Measurements from ENCODE around the gene CHST11. TPM values are rescaled to one million over a fixed set of nuclear protein-coding genes. Genes with fewer than 3 reads are reported as not detected.
"Not testable (repeated sequence)": the region's sequence is repeated elsewhere in the genome, so short reads cannot be mapped to it uniquely, and the experiment has no call there.

Gene CHST11
- total RNA-seq, 1 donor from 2014 or later: 3.9 TPM

DNA sequence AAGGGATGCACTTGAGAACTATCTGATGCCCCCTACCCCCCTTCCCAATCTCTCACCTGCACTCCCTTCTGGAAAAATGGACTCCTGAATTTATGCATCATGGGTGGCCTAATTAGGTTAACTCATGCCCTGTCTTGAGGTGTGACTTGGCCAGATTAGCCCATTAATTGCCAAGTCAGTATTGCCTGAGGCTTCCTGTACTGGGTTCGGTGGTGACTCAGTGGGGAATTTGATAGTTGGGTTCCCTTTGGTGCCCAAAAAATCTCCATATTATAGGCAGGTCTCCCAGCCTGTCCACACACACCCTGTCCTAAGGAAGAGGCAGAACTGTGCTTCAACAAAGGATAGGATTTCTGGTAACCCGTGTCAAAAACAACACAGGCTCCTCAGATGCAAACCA is 146.1 kb downstream of the CHST11 start:
- DNase-seq (ENCODE audit: low read depth, low spot score): no peak

- DNase-seq (ENCODE audit: low read depth, low spot score): no peak
Observed at GRCh38 chr12:104603545-104603973, 146.8 kb downstream of the CHST11 start.

DNA sequence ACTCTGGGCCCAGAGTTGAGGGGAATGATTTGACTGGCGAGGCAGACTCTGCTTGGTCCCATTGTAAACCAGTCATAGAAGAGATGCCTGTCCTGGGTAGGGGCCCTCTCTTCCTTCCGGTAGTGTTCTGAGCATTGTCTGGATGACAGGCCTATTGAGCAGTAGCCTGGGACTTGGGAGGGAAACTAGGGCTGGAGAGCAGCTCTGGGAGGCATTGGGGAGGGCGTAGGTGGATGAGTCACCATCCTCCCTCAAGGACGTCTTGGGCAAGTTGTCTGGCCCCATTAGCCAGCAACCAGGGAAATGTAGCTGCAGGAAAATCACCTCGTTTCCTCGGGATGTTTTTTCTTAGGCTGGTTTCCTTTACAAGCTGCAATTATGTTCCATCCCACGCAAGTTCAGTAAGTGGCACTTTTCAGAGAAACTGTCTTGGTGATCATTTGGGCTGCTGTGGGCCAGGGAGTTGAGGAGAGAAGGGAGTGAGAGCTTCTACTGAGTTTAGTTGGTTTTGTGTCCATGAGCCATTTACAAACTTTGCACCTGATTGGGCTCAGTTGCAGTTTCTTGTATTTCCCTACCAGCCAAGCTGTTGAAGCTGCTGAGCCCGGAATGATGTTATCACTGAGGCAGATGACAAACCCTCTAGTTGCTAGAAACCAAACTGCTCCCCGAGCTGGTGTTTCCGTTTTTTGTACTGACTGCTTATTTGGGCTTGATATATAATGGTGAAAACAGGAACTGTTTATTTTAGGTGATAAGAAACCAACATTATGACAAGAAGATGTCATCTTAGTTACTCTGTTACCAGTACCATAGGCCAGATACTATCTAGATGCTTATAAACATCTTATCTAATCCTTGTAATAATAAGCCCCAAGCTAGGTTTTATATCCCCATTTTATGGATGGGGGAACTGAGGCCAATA is 147.6 kb downstream of the CHST11 start:
- peak; percentile 89 for DNase-seq (ENCODE audit: low read depth, low spot score)

DNA sequence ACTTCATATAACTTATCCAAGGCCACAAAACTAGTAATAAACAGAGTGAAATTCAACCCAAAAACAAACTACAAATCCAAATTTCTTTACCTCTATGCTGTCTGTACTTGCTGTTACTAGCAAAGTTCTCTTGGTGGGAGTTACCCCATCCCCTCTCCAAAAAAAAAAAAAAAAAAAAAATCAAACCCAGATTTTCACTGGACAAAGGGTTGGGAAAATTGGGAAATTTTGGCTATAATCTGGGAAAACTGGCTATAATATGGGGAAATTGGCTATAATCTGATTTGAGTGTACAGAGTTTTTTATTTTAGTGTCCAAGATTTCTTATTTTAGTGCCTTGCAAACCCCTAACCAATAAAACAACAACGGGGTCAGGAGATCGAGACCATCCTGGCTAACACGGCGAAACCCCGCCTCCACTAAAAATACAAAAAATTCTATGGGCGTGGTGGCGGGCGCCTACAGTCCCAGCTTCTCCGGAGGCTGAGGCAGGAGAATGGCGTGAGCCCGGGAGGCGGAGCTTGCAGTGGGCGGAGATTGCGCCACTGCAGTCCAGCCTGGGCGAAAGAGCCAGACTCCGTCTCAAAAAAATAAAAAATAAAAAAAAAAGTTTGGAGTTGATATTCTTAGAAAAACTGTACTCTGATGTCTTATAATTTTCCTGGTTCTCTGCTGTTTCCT is 148.4 kb downstream of the CHST11 start:
- DNase-seq (ENCODE audit: low read depth, low spot score): no peak

DNA sequence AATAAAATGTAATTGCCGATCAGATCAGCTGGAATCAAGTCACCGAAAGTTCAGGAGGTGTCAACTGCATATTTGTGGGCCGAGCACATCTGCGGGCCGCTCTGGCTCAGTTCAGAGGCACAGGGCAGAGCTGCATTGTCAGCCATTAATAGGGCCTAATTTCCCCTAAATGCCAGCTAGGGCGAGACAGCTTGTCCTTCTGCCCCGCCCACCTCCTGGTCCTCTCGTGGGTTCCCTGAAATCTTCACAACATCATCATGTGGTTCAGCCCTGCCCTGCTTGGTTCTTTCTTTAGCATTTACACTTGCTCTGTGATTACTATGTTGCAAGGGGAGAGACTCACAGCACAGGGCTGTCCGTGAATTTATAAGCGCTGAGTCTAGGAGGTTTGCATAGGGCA is 148.9 kb downstream of the CHST11 start:
- DNase-seq (ENCODE audit: low read depth, low spot score): no peak

- no peak for DNase-seq (ENCODE audit: low read depth, low spot score)
Observed at GRCh38 chr12:104608998-104609397, 152.2 kb downstream of the CHST11 start.

DNA sequence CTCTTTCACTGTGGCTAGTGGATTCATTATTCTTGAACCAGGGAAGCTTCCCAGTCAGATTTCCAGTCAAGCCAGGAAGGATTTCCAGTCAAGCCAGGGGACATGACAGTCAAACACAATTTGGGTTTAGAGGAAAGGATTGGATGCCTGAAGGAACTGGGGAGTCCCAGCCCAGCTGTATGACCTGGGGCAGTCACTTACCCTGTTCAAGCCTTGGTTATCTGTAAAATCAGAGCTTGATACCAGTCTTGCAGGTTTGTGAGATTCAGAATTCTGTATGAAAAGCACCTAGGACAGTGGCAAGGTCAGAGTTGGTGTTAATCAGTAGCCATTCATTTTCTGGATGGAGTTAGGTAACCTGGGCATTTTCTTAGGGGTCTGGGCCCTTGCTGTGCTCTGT is 152.7 kb downstream of the CHST11 start:
- DNase-seq (ENCODE audit: low read depth, low spot score): no peak

GRCh38 chr12:104610513-104611235 is 153.9 kb downstream of the CHST11 start:
- no peak for DNase-seq (ENCODE audit: low read depth, low spot score)

DNA sequence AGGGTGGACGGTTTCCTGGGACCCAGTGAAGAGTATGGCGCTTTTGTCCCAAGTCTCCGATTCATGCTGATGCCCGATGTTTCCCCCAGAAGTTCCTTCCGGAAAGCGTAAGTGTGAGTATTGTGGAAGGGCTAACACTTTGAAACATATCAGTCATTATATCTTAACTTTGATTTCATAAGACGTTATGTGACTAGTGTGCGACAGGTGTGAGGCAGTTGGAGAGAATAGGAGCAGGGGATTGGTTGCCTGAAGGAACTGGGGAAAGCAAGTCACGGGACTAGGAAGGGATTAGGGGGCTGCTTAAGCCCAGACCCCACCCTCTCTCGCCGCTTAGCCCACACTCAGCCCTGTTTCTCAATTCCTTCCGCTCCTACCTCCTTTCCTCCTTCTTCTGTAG is 154.9 kb downstream of the CHST11 start:
- no peak for DNase-seq (ENCODE audit: low read depth, low spot score)

DNA sequence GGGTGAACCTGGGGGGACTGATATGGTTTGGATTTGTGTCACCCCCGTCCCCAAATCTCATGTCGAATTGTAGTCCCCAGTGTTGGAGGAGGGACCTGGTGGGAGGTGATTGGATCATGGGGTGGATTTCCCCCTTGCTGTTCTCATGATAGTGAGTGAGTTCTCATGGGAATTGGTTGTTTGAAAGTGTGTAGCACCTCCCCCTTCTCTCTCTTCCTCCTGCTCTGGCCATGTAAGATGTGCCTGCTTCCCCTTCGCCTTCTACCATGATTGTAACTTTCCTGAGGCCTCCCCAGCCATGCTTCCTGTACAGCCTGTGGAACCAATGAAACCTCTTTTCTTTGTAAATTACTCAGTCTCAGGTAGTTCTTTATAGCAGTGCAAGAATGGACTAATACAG is 156.6 kb downstream of the CHST11 start:
- DNase-seq (ENCODE audit: low read depth, low spot score): not testable (repeated sequence)

DNA sequence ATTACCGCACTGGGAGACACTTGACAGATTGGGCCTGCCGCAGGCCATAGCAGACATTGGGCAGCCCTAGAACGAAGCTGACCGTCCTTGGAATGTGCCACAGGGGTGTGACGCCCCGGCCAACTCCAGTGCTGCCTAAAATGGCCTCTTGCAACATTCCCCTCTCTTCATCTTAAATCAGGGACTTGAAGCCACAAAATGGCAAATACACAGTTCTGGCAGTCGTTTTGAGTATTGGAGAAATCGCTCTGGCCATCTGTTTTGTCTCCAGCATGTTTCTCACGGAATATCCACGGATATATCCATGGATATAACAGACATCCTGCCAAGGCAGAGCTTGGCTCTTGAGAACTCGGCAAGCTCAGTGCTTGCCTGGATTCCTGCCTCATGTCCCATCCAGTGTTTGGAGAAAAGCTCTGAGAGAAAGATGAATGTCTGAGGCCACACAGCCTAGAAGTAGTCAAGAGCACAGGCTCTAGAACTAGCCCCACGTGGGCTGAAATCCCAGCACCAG is 158.4 kb downstream of the CHST11 start:
- DNase-seq (ENCODE audit: low read depth, low spot score): no peak

- DNase-seq (ENCODE audit: low read depth, low spot score): no peak
Observed at GRCh38 chr12:104618691-104619090, 161.9 kb downstream of the CHST11 start.

DNA sequence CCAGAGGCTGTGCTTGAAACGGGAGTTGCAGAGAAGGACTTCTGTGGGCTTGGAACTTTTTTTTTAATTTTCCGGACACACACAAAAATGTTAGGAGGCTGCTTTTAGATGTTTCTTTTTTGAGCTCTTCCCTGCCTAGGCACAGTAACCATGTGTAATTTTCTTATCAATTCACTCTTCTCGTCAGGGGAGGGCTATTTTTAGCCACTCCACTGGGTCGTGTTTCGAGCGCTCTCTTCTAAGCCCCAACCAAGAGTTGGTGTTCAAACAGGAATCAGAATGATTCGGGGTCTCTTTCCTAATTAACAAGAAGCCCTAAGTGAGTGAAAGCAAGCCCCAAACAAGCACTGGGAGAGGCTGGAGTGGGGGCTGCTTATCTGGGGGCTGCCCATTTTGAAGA is 162.6 kb downstream of the CHST11 start:
- no peak for DNase-seq (ENCODE audit: low read depth, low spot score)

GRCh38 chr12:104620837-104621531 is 164.2 kb downstream of the CHST11 start:
- DNase-seq (ENCODE audit: low read depth, low spot score): no peak

DNA sequence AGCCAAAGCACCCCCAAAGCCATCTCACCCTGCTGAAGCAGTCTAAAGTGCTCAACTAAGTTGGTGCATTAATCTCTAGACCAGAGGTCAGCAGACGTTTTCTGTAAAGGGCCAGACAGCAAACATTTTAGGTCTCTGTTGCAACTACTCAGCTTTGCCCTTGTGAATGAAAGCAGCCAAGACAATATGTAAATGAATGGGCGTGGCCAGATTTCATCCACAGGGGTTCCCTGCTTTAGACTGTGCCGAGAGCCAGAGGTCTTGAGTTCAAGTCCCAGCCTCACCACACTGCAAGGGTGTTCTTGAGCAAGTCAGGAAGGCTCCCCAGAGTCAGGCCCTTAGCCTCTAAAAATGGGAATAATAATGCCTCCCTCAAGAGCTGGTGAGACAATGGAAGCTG is 166.2 kb downstream of the CHST11 start:
- DNase-seq (ENCODE audit: low read depth, low spot score): no peak

DNA sequence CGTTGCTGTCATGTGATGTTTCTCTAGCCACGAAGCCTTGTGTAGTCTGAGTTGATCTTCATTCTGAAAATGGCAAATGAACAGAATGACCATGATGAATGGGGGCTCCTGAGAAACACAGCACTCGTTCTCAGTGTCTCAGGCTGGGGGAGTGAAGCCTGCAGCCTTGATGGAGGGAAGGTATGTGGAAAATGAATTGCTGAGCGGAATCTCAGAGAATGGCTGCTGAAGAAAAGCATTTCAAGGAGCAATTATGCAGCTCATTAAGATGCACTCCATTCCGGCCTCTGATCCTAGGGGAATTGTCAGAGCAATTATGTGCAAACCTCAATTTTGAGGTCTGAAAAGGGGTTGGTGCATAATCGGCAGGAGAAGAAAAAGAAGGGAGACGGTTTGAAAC is 167.1 kb downstream of the CHST11 start:
- no peak for DNase-seq (ENCODE audit: low read depth, low spot score)

GRCh38 chr12:104624529-104624928 is 167.8 kb downstream of the CHST11 start:
- DNase-seq (ENCODE audit: low read depth, low spot score): no peak

DNA sequence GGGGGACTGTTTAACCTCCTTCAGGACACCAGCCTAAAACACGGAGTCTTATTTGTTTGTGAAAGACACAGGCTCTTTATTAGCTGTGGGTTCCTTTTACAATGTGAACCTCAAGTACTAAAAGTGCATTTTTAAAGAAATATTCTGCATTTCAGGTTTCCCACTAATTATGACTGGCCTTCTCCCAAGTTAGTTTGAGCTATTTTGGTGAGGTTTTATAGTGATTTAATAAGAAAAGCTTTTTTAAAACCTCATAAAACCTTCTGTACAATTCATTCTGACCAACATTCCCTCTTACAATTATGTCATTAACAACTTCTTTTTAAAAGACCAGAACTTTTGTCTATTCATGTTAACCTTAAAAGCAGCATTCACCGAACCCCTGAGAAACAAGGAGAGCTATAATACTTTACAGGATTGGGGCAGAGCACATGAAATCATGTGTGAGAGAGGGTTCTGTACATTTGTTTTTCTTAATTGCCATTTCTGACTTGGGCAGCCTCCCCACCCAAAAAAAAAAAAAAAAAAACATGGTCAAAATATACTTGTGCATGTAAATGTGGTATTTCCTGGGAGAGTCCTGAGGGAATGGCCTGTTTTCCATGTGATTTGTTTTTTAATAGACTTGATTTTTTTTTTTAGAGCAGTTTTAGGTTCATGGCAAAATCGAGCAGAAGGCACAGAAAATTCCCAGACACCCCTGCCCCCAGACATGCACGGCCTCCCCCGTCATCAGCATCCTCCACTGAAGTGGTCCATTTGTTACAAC is 169.5 kb downstream of the CHST11 start:
- DNase-seq (ENCODE audit: low read depth, low spot score): no peak

DNA sequence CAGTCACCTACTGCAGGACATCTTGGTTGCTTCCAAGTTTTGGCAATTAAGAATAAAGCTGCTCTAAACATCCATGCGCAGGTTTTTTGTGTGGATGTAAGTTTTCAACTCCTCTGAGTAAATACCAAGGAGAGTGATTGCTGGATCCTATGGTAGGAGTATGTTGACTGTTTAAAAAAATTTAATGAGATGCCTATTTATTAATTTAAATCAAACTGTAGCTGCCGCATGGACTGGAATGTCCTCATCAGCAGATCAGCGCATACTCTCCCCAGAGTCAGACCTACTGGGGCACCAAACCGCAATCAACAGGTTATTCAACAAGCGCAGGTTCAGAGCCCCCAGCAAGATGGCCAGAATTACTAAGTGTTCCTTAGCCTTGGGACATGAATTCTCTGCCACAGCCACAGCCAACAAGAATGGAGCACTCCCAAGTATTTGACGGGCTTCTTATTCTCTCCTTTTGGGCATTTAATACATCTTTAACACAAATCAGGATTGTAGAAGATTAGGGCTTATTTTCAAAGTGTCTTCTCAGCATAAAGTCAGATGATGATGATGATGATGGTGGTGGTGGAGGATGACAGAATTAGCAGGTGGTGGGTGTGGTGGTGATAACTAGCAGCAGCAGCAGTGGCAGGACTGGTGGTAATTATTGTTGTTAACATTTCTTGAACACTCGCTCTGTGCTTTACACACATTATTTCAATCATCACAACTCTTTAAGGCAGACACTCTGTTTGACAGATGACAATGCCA is 170.7 kb downstream of the CHST11 start:
- DNase-seq (ENCODE audit: low read depth, low spot score): no peak

Measured in pulmonary artery endothelial cell (primary cell).